Measurements from ENCODE around the gene COLEC12. TPM values are rescaled to one million over a fixed set of nuclear protein-coding genes. Genes with fewer than 3 reads are reported as not detected.

COLEC12 gene
- total and polyA plus RNA-seq, 7 experiments from 2014 or later = 0.12 to 0.35 (median 0.19) TPM; not detected in 4

GRCh38 chr18:334575-335132, 165.8 kb downstream of the COLEC12 start:
- H3K27ac ChIP-seq (ENCODE audit: low read depth, low read length) = no peak overlapping the region
- intact Hi-C loops (cut with micrococcal nuclease) = no loop called here
- H3K9me3 Mint-ChIP-seq = no peaks in the 10 kb centered on the region
- no peaks in the 10 kb centered on the region for H3K36me3 Mint-ChIP-seq
- H3K4me3 Mint-ChIP-seq = no peak overlapping the region
- CTCF ChIA-PET = no interaction called here
- no peaks in the 10 kb centered on the region for H3K36me3 ChIP-seq (ENCODE audit: control insufficient read depth in 2 of 3, insufficient read depth in 3 of 3, low read length in 3 of 3)
- POLR2A ChIA-PET = no interaction called here
- H3K27me3 ChIP-seq (ENCODE audit: control insufficient read depth in 2 of 2, insufficient read depth in 2 of 2, low read length in 2 of 2) = no peaks in the 10 kb centered on the region
- no peak overlapping the region for H3K4me3 ChIP-seq (ENCODE audit: low read length)
- H3K4me1 ChIP-seq (ENCODE audit: control insufficient read depth in 2 of 2, insufficient read depth in 2 of 2, low read length in 2 of 2) = no peaks in the 10 kb centered on the region
- peaks cover 0 to 3% (median 0%) of the 10 kb centered on the region in 7 donors for H3K4me1 Mint-ChIP-seq
- no peak overlapping the region for H3K27ac Mint-ChIP-seq
- no peak for ATAC-seq
- DNase-seq = no peak
- H3K27me3 Mint-ChIP-seq = peaks cover 0 to 49% (median 14%) of the 10 kb centered on the region in 5 donors
- no peaks in the 10 kb centered on the region for H3K9me3 ChIP-seq (ENCODE audit: control insufficient read depth in 2 of 3, low read length in 3 of 3)

- Histone ChIP-seq H3K9me3 (ENCODE audit: control insufficient read depth in 2 of 3, low read length in 3 of 3) (no peaks in the 10 kb centered on the region), H3K27me3 (ENCODE audit: control insufficient read depth in 2 of 2, insufficient read depth in 2 of 2, low read length in 2 of 2) (no peaks in the 10 kb centered on the region), H3K36me3 (ENCODE audit: control insufficient read depth in 2 of 3, insufficient read depth in 3 of 3, low read length in 3 of 3) (no peaks in the 10 kb centered on the region), H3K4me1 (ENCODE audit: control insufficient read depth in 2 of 2, insufficient read depth in 2 of 2, low read length in 2 of 2) (no peaks in the 10 kb centered on the region), H3K27ac (ENCODE audit: low read depth, low read length) (no peak overlapping the region), H3K4me3 (ENCODE audit: low read length) (no peak overlapping the region)
- CTCF ChIA-PET = no interaction called here
- Mint-ChIP-seq H3K4me3 (no peak overlapping the region), H3K9me3 (no peaks in the 10 kb centered on the region), H3K27ac (no peak overlapping the region), H3K4me1 (peaks cover 0 to 3% (median 0%) of the 10 kb centered on the region in 7 donors), H3K36me3 (no peaks in the 10 kb centered on the region), H3K27me3 (peaks cover 0 to 40% (median 11%) of the 10 kb centered on the region in 5 donors)
- ATAC-seq (no peak), DNase-seq (no peak)
- intact Hi-C loops (cut with micrococcal nuclease) = no loop called here
- POLR2A ChIA-PET = no interaction called here
Measured at GRCh38 chr18:332721-333510, 167.6 kb downstream of the COLEC12 start.

DNA sequence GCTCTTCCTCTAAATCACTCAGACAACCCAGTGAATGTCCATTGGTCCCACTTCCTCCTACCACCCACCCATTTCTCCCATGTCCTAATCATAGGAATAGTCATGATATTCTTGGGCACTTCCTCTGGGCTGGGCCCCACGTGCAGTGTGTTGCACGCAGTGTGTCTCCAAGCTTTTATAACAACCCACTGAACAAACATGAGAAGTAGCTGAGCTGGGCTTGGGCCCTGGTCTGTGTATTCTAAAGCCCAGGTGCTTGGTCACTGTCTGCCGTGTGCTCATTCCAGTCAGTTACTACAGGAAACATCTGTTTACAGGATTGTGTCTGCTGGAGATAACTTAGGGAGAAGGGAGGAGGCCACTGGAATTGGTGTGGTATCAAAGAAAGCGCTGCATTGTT, 168.5 kb downstream of the COLEC12 start:
- H3K4me3 ChIP-seq (ENCODE audit: low read length) = no peak overlapping the region
- ATAC-seq (no peak), DNase-seq (no peak)
- POLR2A ChIA-PET = no interaction called here
- no peaks in the 10 kb centered on the region for H3K36me3 ChIP-seq (ENCODE audit: control insufficient read depth in 2 of 3, insufficient read depth in 3 of 3, low read length in 3 of 3)
- H3K4me3 Mint-ChIP-seq = no peak overlapping the region
- no peaks in the 10 kb centered on the region for H3K9me3 ChIP-seq (ENCODE audit: control insufficient read depth in 2 of 3, low read length in 3 of 3)
- peaks cover 0 to 34% (median 9%) of the 10 kb centered on the region in 5 donors for H3K27me3 Mint-ChIP-seq
- H3K4me1 Mint-ChIP-seq = no peaks in the 10 kb centered on the region
- H3K27ac ChIP-seq (ENCODE audit: low read depth, low read length) = no peak overlapping the region
- H3K9me3 Mint-ChIP-seq = no peaks in the 10 kb centered on the region
- intact Hi-C loops (cut with micrococcal nuclease) = no loop called here
- no peaks in the 10 kb centered on the region for H3K4me1 ChIP-seq (ENCODE audit: control insufficient read depth in 2 of 2, insufficient read depth in 2 of 2, low read length in 2 of 2)
- H3K27me3 ChIP-seq (ENCODE audit: control insufficient read depth in 2 of 2, insufficient read depth in 2 of 2, low read length in 2 of 2) = no peaks in the 10 kb centered on the region
- H3K36me3 Mint-ChIP-seq = no peaks in the 10 kb centered on the region
- no peak overlapping the region for H3K27ac Mint-ChIP-seq
- CTCF ChIA-PET = no interaction called here

DNA sequence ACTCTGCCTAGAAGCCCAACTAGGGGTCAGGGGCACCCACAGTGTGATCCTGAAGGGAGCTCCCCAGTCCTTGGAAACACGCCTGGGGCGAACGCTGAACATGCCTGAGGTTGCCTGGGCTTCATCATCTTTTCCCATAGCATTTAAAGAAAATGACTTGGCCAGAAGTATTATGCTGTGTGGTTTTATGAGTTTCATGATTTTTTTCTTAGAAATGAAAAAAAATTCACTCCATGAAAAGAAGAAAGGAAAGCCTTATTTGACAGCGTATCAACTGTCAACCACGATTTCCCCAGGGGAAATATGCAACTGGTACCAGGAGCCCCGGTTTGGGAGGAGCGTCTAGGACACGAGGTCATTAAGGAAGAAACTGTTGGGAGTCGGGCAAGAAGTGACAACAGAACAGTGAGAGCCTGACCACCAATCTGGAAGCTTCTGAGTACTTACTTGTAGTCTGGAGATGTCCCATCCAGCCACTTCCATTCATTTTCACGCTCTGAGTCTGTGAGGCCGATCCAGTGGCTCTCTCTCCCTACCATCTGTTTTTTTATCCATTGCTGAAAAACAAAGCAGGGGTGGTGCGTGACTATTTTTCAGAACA, 169.2 kb downstream of the COLEC12 start:
- no peak for DNase-seq
- Histone ChIP-seq H3K36me3 (ENCODE audit: control insufficient read depth in 2 of 3, insufficient read depth in 3 of 3, low read length in 3 of 3) (no peaks in the 10 kb centered on the region), H3K9me3 (ENCODE audit: control insufficient read depth in 2 of 3, low read length in 3 of 3) (no peaks in the 10 kb centered on the region), H3K4me3 (ENCODE audit: low read length) (no peak overlapping the region), H3K27me3 (ENCODE audit: control insufficient read depth in 2 of 2, insufficient read depth in 2 of 2, low read length in 2 of 2) (no peaks in the 10 kb centered on the region), H3K27ac (ENCODE audit: low read depth, low read length) (no peak overlapping the region), H3K4me1 (ENCODE audit: control insufficient read depth in 2 of 2, insufficient read depth in 2 of 2, low read length in 2 of 2) (no peaks in the 10 kb centered on the region)
- no peak overlapping the region for H3K27ac Mint-ChIP-seq
- ChIA-PET CTCF (no interaction called here), POLR2A (no interaction called here)
- no peaks in the 10 kb centered on the region for H3K36me3 Mint-ChIP-seq
- ATAC-seq = no peak
- H3K9me3 Mint-ChIP-seq = no peaks in the 10 kb centered on the region
- H3K4me1 Mint-ChIP-seq = no peaks in the 10 kb centered on the region
- intact Hi-C loops (cut with micrococcal nuclease) = no loop called here
- peaks cover 0 to 34% (median 9%) of the 10 kb centered on the region in 5 donors for H3K27me3 Mint-ChIP-seq
- no peak overlapping the region for H3K4me3 Mint-ChIP-seq

DNA sequence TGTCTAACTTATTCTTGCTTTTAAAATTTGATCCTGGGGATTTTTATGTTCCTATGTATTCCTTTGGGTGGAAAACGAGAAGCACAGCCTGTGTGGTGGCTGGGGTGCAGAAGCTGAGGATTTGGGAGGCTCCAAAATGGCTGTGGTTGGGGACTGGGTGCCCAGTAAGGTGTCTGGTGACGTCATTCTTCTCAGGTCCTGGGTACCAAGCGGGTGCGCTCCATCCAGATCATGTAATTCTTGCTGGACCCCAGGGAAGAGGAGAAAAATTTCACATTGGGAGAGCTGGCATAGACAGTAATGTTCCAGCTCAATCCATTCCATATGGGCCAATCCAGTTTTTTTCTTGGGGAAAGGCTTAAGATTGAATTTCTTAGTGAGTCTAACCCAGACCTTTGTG, 171.6 kb downstream of the COLEC12 start:
- Histone ChIP-seq H3K9me3 (ENCODE audit: control insufficient read depth in 2 of 3, low read length in 3 of 3) (no peaks in the 10 kb centered on the region), H3K4me3 (ENCODE audit: low read length) (no peak overlapping the region), H3K27ac (ENCODE audit: low read depth, low read length) (no peak overlapping the region), H3K36me3 (ENCODE audit: control insufficient read depth in 2 of 3, insufficient read depth in 3 of 3, low read length in 3 of 3) (no peaks in the 10 kb centered on the region), H3K27me3 (ENCODE audit: control insufficient read depth in 2 of 2, insufficient read depth in 2 of 2, low read length in 2 of 2) (no peaks in the 10 kb centered on the region), H3K4me1 (ENCODE audit: control insufficient read depth in 2 of 2, insufficient read depth in 2 of 2, low read length in 2 of 2) (no peaks in the 10 kb centered on the region)
- Mint-ChIP-seq H3K4me3 (no peak overlapping the region), H3K9me3 (no peaks in the 10 kb centered on the region), H3K27ac (no peak overlapping the region), H3K36me3 (no peaks in the 10 kb centered on the region), H3K27me3 (peaks cover 0 to 28% (median 9%) of the 10 kb centered on the region in 5 donors), H3K4me1 (no peaks in the 10 kb centered on the region)
- intact Hi-C loops (cut with micrococcal nuclease) = no loop called here
- ChIA-PET POLR2A (no interaction called here), CTCF (no interaction called here)
- ATAC-seq (no peak), DNase-seq (no peak)

DNA sequence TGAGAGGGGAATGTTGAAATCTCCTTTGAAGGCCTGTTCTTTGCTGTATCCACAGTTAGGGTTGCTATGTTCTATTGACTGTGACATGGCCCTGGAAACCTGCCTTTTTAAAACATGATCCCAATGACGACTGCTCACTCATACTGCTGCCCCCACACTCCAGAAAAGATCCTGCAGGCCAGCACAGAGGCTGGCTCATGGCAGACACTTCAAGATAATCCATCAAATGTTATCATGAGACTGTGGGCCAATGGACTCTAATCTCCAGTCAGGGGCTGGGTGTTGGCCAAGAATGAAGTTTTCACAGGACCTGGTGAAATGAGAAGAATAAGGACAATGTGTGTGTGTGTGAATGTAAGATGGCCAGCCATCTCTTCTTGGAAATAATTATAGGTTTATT, 173.7 kb downstream of the COLEC12 start:
- Mint-ChIP-seq H3K27ac (no peak overlapping the region), H3K27me3 (peaks cover 0 to 11% (median 8%) of the 10 kb centered on the region in 5 donors), H3K9me3 (no peaks in the 10 kb centered on the region), H3K4me3 (no peak overlapping the region), H3K4me1 (peaks cover 0 to 11% (median 4%) of the 10 kb centered on the region in 7 donors), H3K36me3 (no peaks in the 10 kb centered on the region)
- no peaks in the 10 kb centered on the region for H3K36me3 ChIP-seq (ENCODE audit: control insufficient read depth in 2 of 3, insufficient read depth in 3 of 3, low read length in 3 of 3)
- ChIA-PET CTCF (no interaction called here), POLR2A (no interaction called here)
- H3K9me3 ChIP-seq (ENCODE audit: control insufficient read depth in 2 of 3, low read length in 3 of 3) = no peaks in the 10 kb centered on the region
- no peak overlapping the region for H3K4me3 ChIP-seq (ENCODE audit: low read length)
- H3K27me3 ChIP-seq (ENCODE audit: control insufficient read depth in 2 of 2, insufficient read depth in 2 of 2, low read length in 2 of 2) = no peaks in the 10 kb centered on the region
- no peak overlapping the region for H3K27ac ChIP-seq (ENCODE audit: low read depth, low read length)
- ATAC-seq (no peak), DNase-seq (no peak)
- intact Hi-C loops (cut with micrococcal nuclease) = no loop called here
- no peaks in the 10 kb centered on the region for H3K4me1 ChIP-seq (ENCODE audit: control insufficient read depth in 2 of 2, insufficient read depth in 2 of 2, low read length in 2 of 2)

GRCh38 chr18:323253-323622, 177.3 kb downstream of the COLEC12 start:
- no peaks in the 10 kb centered on the region for H3K36me3 ChIP-seq (ENCODE audit: control insufficient read depth in 2 of 3, insufficient read depth in 3 of 3, low read length in 3 of 3)
- H3K9me3 Mint-ChIP-seq = no peaks in the 10 kb centered on the region
- H3K36me3 Mint-ChIP-seq = no peaks in the 10 kb centered on the region
- H3K4me1 Mint-ChIP-seq = peaks cover 0 to 11% (median 4%) of the 10 kb centered on the region in 7 donors
- no peak overlapping the region for H3K4me3 Mint-ChIP-seq
- H3K4me1 ChIP-seq (ENCODE audit: control insufficient read depth in 2 of 2, insufficient read depth in 2 of 2, low read length in 2 of 2) = no peaks in the 10 kb centered on the region
- no peaks in the 10 kb centered on the region for H3K27me3 ChIP-seq (ENCODE audit: control insufficient read depth in 2 of 2, insufficient read depth in 2 of 2, low read length in 2 of 2)
- CTCF ChIA-PET = no interaction called here
- no peak overlapping the region for H3K27ac Mint-ChIP-seq
- H3K27me3 Mint-ChIP-seq = peaks cover 0 to 12% (median 5%) of the 10 kb centered on the region in 5 donors
- DNase-seq = no peak
- POLR2A ChIA-PET = no interaction called here
- intact Hi-C loops (cut with micrococcal nuclease) = no loop called here
- no peaks in the 10 kb centered on the region for H3K9me3 ChIP-seq (ENCODE audit: control insufficient read depth in 2 of 3, low read length in 3 of 3)
- ATAC-seq = peak; percentile 56
- no peak overlapping the region for H3K4me3 ChIP-seq (ENCODE audit: low read length)
- H3K27ac ChIP-seq (ENCODE audit: low read depth, low read length) = no peak overlapping the region

All from naive thymus-derived CD4-positive, alpha-beta T cell (primary cell).